NCI-H2227 (cell line): ENCODE measurements around the gene ANKRD33B.
"Not testable (repeated sequence)": the region's sequence is repeated elsewhere in the genome, so short reads cannot be mapped to it uniquely, and the experiment has no call there.

Experiments
- DNase-seq: peaks from one replicate; lab custom pipeline; 2025; ENCODE audit not compliant: unreplicated experiment; lab: John Stamatoyannopoulos, UW

Gene ANKRD33B

GRCh38 chr5:10633271-10634049, 69.6 kb downstream of the ANKRD33B start:
- DNase-seq: no peak

DNA sequence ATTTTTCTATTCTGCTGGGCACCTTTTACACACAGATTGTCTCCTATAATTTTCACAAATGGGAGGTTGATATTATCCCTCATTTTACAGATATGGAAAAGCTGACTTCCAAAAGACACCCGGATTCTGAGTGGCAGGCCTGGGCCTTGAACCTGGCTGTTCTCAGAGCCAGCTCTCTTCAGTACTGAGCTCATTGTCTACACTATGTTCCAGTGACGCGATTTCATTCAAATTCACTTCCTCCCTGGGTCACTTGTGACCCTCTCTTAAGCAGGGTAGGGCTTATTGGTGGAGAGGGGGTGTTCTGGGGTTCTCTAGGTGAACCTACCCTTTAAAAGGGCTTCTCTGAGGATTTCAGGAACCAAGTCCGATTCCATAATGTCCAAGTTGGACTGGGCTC, 70.2 kb downstream of the ANKRD33B start:
- DNase-seq: no peak

DNA sequence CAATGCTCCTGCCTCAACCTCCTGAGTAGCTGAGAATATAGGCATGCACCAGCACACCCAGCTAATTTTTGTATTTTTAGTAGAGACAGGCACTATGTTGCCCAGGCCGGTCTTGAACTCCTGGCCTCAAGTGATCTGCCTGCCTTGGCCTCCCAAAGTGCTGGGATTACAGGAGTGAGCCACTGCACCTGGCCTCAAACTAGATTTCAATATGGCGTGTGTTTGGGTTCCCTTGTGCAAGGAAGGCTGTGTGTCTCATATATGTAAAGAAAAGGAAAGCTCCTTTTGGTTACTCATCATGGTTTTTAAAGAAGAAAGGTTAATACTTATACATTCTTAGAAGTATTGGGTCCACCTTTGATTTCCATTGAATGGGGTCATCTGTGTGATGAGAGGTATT, 70.7 kb downstream of the ANKRD33B start:
- DNase-seq: no peak

DNA sequence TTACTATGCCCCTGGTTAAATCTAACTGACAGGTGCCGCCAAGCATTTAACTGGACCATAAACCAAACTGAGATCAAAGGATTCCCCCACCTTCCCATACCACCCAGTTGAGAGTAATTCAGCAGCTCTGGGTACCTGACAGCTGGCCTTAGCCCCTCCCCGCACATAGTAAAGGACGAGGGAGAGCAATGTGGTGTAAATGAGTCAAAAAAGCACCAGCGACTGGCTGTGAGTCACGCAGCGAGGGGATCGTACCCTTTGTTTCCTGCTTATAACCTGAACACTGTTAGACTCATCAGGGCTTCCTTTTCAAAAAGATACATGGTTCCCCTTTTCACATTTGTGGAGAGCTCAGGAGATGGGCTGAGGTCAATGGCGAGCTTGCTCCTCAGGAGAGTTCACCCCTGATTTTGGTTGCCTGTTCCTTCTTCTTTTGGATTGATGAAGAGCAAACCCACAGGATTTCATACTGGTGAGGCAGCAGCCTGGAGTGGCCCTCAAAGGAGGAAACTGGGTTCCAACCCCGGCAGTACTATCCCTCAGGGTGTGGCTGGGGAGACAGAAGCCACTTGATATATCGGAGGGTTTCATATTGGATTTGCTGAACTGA, 71.5 kb downstream of the ANKRD33B start:
- DNase-seq: no peak

GRCh38 chr5:10635867-10636350, 72.0 kb downstream of the ANKRD33B start:
- DNase-seq: no peak

DNA sequence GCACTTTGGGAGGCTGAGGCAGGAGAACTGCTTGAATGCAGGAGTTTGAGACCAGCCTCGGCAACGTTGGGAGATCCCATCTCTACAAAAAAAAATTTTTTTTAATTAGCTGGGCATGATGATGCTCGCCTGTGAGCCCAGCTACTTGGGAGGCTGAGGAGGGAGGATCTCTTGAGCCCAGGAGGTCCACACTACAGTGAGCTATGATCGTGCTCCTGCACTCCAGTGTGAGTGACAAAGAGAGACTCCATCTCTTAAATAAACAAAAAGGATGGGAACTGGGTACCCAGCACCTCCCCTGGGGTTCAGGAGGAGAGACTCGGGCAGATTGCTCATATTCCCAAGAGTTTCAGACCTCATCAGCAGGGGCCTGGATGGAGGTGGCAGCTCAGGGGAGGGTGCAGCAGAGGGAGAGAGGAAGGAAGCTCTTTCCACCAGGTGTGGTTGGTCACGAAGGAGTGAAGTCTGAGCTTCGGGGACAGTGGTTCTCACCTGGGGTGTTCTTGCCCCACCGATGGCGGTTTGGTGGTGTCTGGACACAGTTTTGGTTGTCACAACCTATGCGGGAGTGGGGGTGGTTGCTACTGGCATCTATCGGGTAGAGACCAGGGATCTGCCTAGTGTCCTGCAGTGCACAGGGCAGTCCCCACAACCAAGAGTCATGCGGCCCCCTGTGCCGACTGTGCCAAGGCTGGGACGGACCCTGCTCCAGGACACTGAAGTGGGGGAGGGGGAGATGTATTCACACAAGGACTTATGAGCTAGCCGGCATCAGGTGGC, 72.7 kb downstream of the ANKRD33B start:
- no peak for DNase-seq

GRCh38 chr5:10637944-10638343, 74.1 kb downstream of the ANKRD33B start:
- DNase-seq: no peak

GRCh38 chr5:10638723-10639122, 74.9 kb downstream of the ANKRD33B start:
- DNase-seq: not testable (repeated sequence)

- DNase-seq: no peak
Observed at GRCh38 chr5:10639846-10640368, 76.0 kb downstream of the ANKRD33B start.

DNA sequence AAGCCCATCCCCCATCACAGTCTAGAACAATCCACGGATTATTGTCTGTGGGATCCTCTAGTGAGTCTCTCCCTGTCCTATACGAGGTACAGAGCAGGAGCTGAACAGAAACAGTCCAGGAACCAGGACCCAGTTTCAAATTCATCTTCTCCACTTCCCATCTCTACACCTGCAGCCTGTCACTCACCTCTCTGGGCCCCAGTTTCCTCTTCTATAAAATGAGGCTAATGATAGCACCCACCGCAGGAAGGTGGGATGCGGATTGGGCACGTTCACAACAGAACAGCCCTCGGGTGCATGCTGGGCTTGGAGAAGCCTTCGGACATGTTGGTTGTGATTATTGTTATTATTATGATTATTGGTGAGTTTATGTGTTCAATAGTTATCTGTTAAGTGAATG, 78.5 kb downstream of the ANKRD33B start:
- DNase-seq: no peak

DNA sequence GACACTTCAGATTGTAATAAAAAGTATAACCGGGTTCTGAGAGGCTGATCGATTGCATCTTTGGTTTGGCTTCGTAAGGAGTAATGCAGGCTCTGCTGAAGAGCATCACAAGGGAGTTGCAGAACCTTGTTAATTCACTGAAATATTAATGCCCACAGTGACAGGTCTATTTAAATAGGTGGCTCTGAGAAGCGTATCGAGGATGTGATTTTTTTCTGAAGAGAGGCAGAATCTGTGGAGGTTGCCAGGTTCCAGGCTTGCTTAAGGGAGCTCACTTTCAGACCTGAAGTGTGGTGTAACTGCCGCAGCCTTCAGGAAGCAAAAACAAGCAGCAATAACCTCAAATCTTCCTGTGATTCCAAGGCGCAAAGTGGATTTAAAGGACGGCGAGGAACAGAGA, 80.3 kb downstream of the ANKRD33B start:
- DNase-seq: no peak

GRCh38 chr5:10645146-10645545, 81.3 kb downstream of the ANKRD33B start:
- DNase-seq: no peak

DNA sequence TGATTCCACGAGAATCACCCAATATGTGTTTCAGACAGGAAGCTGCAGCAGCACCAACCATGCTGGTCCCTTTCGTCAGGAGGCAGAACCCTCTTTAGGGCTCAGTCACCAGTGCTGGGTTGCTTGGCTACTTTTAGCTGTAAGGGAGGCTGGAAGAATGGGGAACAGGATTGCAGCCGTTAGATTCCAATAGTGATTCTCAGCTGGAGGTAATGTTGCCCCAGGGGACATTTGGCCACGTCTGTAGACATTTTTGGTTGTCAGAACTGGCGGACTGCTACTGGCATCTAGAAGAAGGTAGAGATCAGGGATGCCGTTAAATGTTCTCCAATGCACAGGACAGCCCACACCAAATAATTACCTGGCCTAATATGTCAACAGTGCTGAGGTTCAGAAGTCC, 81.8 kb downstream of the ANKRD33B start:
- no peak for DNase-seq

DNA sequence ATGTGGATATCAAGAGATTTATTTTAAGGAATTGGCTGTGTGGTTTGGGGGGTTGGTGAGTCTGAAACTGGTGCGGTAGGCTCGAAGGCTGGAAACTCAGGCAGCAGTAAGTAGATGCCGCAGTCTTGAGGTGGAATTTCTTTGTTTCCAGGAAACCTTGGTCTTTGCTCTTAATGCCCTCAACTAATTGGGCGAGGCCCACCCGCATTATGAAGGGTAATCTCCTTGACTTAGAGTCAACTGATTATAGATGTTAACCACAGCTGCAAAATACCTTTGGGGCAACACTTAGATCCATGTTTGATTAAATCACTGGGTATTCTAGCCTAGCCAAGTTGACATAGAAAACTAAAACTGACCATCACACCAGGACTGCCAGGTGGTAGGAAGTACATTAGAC, 83.8 kb downstream of the ANKRD33B start:
- no peak for DNase-seq

DNA sequence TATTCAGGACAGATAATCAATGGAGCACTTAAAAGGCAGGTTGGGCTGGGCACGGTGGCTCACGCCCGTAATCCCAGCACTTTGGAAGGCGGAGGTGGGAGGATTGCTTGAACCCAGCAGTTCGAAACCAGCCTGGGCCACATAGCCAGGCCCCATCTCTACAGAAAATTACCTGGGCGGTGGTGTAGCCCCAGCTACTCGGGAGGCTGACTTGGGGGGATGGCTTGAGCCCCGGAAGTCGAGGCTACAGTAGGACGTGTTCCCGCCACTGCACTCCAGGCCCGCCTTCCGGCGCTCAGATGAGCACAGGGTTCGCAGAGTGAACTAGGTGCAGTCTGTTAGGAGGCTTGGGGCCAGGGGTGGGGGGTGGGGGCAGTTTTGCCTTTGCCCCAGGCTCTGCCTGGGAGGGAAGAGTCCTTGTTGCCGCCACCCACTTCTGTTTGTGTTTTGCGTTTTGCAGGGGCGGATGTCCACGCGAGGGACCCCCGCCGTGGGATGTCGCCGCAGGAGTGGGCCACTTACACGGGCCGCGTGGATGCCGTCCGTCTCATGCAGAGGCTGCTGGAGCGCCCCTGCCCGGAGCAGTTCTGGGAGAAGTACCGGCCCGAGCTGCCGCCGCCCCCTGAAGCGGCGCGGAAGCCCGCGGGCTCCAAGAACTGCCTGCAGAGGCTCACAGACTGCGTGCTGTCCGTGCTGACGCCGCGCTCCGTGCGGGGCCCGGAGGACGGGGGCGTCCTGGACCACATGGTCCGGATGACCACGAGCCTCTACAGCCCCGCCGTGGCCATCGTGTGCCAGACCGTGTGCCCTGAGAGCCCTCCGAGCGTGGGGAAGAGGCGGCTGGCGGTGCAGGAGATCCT, 85.2 kb downstream of the ANKRD33B start:
- no peak for DNase-seq

DNA sequence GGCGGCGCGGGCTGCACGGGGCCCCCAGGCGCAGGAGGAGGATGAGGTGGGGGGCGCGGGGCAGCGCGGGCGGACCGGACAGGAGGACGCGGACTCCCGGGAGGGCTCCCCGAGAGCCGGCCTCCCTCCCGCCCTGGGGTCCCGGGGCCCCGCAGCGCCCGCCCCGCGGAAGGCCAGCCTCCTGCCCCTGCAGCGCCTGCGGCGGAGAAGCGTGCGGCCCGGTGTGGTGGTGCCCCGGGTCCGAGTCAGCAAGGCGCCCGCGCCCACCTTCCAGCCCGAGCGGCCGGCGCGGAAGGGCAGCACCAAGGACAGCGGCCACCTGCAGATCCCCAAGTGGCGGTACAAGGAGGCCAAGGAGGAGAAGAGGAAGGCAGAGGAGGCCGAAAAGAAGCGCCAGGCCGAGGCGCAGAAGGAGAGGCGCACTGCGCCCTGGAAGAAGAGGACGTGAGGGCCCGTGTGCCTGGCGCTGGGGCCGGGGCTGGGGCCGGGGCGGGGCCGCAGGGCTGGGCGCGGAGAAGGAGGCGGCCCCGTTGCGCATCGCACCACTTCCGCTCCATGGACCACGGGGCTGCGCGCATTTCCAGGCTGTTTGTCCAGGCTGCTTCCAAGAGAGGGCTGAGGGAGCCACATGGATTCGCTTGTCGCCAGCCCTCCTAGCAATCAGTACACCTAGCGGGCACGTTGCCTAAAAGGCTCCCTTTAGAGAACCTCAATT, 86.0 kb downstream of the ANKRD33B start:
- DNase-seq: no peak

GRCh38 chr5:10652151-10652550, 88.3 kb downstream of the ANKRD33B start:
- no peak for DNase-seq

DNA sequence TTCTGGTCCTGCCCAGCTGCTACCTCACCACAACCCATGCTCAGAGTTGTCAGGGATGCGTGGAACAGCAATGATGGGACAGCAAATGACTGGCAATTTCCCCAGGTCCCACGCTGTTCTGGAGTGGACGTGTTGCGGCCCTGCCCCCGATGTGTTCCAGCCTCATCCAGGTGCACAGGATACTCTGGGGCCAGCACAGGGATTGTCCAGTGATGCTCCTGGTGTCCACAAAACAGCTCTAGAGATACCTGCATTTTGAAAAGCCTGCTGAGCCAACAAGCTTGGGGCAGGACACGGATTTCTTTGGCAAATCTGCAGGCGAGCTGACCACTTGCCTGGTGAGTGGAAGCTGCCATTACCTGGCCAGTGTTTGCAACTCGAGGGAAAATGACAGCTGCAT, 88.7 kb downstream of the ANKRD33B start:
- DNase-seq: no peak

DNA sequence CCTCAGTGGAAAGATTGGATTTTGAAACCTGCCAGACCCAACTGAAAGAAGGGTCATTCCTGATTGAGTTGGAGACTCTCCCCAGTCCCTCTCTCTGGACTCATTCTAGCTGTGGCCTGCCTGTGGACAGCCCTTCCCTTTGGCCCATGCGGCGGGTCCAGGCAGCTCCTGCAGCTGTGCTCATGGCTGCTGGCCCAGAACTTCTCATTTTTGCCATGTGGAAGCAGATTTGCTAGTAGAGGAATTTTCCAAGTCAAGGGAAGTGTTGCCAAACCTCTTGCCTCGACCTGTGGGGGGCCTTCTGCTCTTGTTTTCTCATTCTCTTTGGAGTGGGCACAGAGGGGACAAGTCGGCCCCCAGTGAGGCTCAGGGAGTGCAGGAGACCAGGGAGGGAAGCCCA, 89.2 kb downstream of the ANKRD33B start:
- no peak for DNase-seq

DNA sequence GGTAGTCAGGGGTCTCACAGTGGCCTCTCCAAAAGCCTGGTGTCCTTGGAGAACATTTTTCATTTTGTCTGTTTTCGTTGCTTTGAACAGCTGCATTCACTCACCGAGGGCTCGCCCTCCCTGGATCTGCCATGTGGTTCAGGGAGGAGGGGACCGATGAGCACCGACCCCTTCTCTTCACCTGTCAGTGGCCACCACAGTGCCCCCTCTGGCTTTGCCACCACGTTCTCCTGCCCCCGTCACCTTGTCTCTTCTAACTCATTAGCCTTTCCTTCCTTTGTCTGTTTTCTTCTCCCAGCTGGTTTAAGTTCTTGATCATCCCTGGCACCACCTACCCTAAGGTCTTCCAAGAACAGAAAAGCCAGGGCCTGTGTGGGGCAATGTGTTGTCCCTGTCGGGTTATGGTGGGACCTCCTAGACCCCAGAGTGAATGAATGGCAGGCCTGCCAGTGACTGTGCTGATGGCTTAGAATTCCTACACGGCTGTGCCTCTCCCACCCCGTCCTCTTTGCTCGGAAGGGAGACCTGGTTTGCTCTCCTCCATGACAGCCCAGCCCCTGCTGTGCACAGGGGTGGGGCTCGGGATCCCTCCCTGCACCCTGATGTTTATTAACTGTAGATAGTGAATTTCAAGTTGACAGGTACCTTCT, 90.0 kb downstream of the ANKRD33B start:
- no peak for DNase-seq
